H1 (cell line): ENCODE measurements around the gene CHRNA5. TPM values are rescaled to one million over a fixed set of nuclear protein-coding genes. Genes with fewer than 3 reads are reported as not detected.

Experiments
- BACH1 ChIP-seq: IDR thresholded peaks from 2 replicates; pipeline ENCODE4 v1.6.1; 2012; ENCODE audit warnings: low read length, improper control_type of control experiment
- CHD7 ChIP-seq: fragments of 300-600 bp; sonication (generic); IDR thresholded peaks from 2 replicates; pipeline ENCODE4 v1.7.1; 2012; ENCODE audit warnings: low read length, moderate library complexity, mild to moderate bottlenecking, inconsistent platforms; ENCODE audit not compliant: insufficient replicate concordance
- CTBP2 ChIP-seq: IDR thresholded peaks from 2 replicates; pipeline ENCODE4 v1.7.0; 2011; ENCODE audit warnings: borderline replicate concordance, mild to moderate bottlenecking, moderate library complexity, mixed read lengths, low read length; ENCODE audit not compliant: insufficient read depth, insufficient read length
- GABPA ChIP-seq: IDR thresholded peaks from 2 replicates; pipeline ENCODE4 v1.6.1; 2011; ENCODE audit warnings: mild to moderate bottlenecking, low read length, moderate library complexity, borderline replicate concordance; ENCODE audit not compliant: insufficient read depth
- HDAC6 ChIP-seq: IDR thresholded peaks from one replicate; pipeline ENCODE4 v1.7.1; 2012; ENCODE audit warnings: low read depth, mild to moderate bottlenecking, inconsistent platforms, low read length, moderate library complexity
- PHF8 ChIP-seq: fragments of 200-600 bp; sonication (generic); conservative IDR thresholded peaks from 2 replicates; pipeline ENCODE4 v1.7.1; 2012; ENCODE audit warnings: low read depth, mild to moderate bottlenecking, inconsistent platforms, low read length, moderate library complexity
- POU5F1 ChIP-seq: IDR thresholded peaks from 2 replicates; pipeline ENCODE4 v1.6.1; 2011; ENCODE audit warnings: low read depth, mild to moderate bottlenecking, low read length, moderate library complexity
- RFX5 ChIP-seq: IDR thresholded peaks from 2 replicates; pipeline ENCODE4 v1.6.1; 2011; ENCODE audit warnings: low read depth, low read length, improper control_type of control experiment, borderline replicate concordance
- RXRA ChIP-seq: IDR thresholded peaks from 2 replicates; pipeline ENCODE4 v1.6.1; 2011; ENCODE audit warnings: low read depth, mild to moderate bottlenecking, low read length, moderate library complexity; ENCODE audit not compliant: insufficient read depth
- polyA plus RNA-seq, 7 experiments: library from polyadenylated mRNA; depleted of rRNA in 3 of 7; stranded (reverse) in 5 of 7; unstranded in 2 of 7; fragments of >200 nt in 5 of 7; fragments of 200-250 nt in 2 of 7; gene quantifications; 1 replicate in 5 of 7; 2 replicates in 1 of 7; 4 replicates in 1 of 7; pipeline versions ENCODE4 v1.2.1 to v1.2.3, GENCODE V29; 2011 to 2013; ENCODE audit warnings: missing spikeins in 2 of 7, mixed read lengths in 2 of 7
- total RNA-seq: library from RNA; stranded (reverse); fragmentation: NEBNext Ultra II Directional; extraction: Animal tissue kit (Norgen Biotek cat#: 25700); gene quantifications from 2 replicates; pipeline ENCODE4 v1.2.1, GENCODE V29; 2021

Gene CHRNA5
- total and polyA plus RNA-seq, 2 of the 8 experiments (the other 6 are each of a cell fraction or from before 2014, with no cell fraction given) = 13.5 to 31.4 TPM

- TF ChIP-seq CHD7 = no peak
- no peak for TF ChIP-seq RFX5
- no peak for TF ChIP-seq RXRA
- TF ChIP-seq POU5F1 = no peak
- peak; percentile 61 for TF ChIP-seq BACH1
- TF ChIP-seq HDAC6 = no peak
- TF ChIP-seq PHF8 = peak; percentile 97
- no peak for TF ChIP-seq CTBP2
- no peak for TF ChIP-seq GABPA
Measured at GRCh38 chr15:78565097-78565950, at the start of gene CHRNA5 (continued).
